Peyer's patch (tissue), 4 donors: ENCODE results near the gene PYGO1.

Experiments
- CTCF ChIP-seq, 6 experiments: fragments of 450-650 bp in 4 of 6; fragments of 200-600 bp in 2 of 6; sonication (generic) in 1 of 6; IDR thresholded peaks; one replicate each; pipeline ENCODE4 v1.5.1; 2017 to 2019; ENCODE audit warnings: antibody characterized with exemption in 6 of 6, mild to moderate bottlenecking in 3 of 6, moderate library complexity in 1 of 6
- POLR2A ChIP-seq, 2 donors: fragments of 450-650 bp; IDR thresholded peaks; one replicate each; pipeline ENCODE4 v1.5.1; 2017; ENCODE audit warnings: antibody characterized with exemption in 2 of 2, mild to moderate bottlenecking in 2 of 2, moderate library complexity in 2 of 2

- TF ChIP-seq CTCF (IDR thresholded peaks at IDR 0.05) (no peak), POLR2A (IDR thresholded peaks at IDR 0.05) (no peak)
Observed at GRCh38 chr15:55518009-55518408, 70.1 kb downstream of the PYGO1 start.
